Breast epithelium (tissue), 4 donors: ENCODE measurements around the gene CASQ1. TPM values are rescaled to one million over a fixed set of nuclear protein-coding genes. Genes with fewer than 3 reads are reported as not detected.

Experiments used
- DNase-seq, 2 donors: peaks; one replicate each; pipeline ENCODE4 v3.0.0-alpha.2; 2019; ENCODE audit warnings: low spot score in 2 of 2
- H3K27ac ChIP-seq, 2 donors: fragments of 200-600 bp; sonication (generic) in 1 of 2; one replicate each; pipeline ENCODE4 v1.5.1; 2016 to 2019; ENCODE audit warnings: mild to moderate bottlenecking in 1 of 2
- H3K27me3 ChIP-seq, 2 donors: fragments of 200-600 bp; sonication (generic) in 1 of 2; one replicate each; pipeline versions ENCODE4 v1.5.1 to v1.6.0; 2017 to 2019; ENCODE audit warnings: control low read depth in 1 of 2, mild to moderate bottlenecking in 1 of 2
- H3K36me3 ChIP-seq: fragments of 200-600 bp; one replicate; pipeline ENCODE4 v1.5.1; 2019
- H3K4me1 ChIP-seq, 2 donors: fragments of 200-600 bp; sonication (generic); one replicate each; pipeline ENCODE4 v1.5.1; 2016 to 2019; ENCODE audit warnings: control low read depth in 1 of 2
- H3K4me3 ChIP-seq, 3 donors: fragments of 200-600 bp; sonication (generic); 1 replicate in 2 of 3; 2 replicates in 1 of 3; pipeline ENCODE4 v1.5.1; 2016 to 2019; ENCODE audit warnings: mild to moderate bottlenecking in 3 of 3, moderate library complexity in 2 of 3
- H3K9me3 ChIP-seq, 2 donors: fragments of 200-600 bp; sonication (generic) in 1 of 2; one replicate each; pipeline ENCODE4 v1.5.1; 2016 to 2019; ENCODE audit warnings: control low read depth in 1 of 2
- POLR2A ChIP-seq: fragments of 450-650 bp; IDR thresholded peaks from one replicate; pipeline ENCODE4 v1.6.1; 2016; ENCODE audit warnings: antibody characterized with exemption, mild to moderate bottlenecking, moderate library complexity
- POLR2AphosphoS5 ChIP-seq, 3 donors: sonication (generic); formaldehyde crosslinking; IDR thresholded peaks; one replicate each; pipeline ENCODE4 v1.6.1; 2017; ENCODE audit warnings: antibody characterized with exemption in 3 of 3
- intact Hi-C: fragments of 100-400 bp; cut with DNase I; formaldehyde crosslinking; loops from one replicate; pipeline ENCODE4 v1.15.1; 2023; ENCODE audit warnings: low total_unique reads
- total RNA-seq, 3 donors: library from RNA; depleted of rRNA; stranded (reverse); fragments of >200 nt; gene quantifications; one replicate each; pipeline ENCODE4 v1.1.0, GENCODE V29; 2016
- TF ChIP-seq, protein P1 (sequence below), 3 donors: fragments of 450-650 bp; IDR thresholded peaks; one replicate each; pipeline ENCODE4 v1.5.1; 2016 to 2017; ENCODE audit warnings: antibody characterized with exemption in 3 of 3, mild to moderate bottlenecking in 3 of 3, moderate library complexity in 3 of 3

The CASQ1 gene
- under 1 TPM in 1 of 3 donors, not detected in 2; 0.59 TPM for total RNA-seq

DNA sequence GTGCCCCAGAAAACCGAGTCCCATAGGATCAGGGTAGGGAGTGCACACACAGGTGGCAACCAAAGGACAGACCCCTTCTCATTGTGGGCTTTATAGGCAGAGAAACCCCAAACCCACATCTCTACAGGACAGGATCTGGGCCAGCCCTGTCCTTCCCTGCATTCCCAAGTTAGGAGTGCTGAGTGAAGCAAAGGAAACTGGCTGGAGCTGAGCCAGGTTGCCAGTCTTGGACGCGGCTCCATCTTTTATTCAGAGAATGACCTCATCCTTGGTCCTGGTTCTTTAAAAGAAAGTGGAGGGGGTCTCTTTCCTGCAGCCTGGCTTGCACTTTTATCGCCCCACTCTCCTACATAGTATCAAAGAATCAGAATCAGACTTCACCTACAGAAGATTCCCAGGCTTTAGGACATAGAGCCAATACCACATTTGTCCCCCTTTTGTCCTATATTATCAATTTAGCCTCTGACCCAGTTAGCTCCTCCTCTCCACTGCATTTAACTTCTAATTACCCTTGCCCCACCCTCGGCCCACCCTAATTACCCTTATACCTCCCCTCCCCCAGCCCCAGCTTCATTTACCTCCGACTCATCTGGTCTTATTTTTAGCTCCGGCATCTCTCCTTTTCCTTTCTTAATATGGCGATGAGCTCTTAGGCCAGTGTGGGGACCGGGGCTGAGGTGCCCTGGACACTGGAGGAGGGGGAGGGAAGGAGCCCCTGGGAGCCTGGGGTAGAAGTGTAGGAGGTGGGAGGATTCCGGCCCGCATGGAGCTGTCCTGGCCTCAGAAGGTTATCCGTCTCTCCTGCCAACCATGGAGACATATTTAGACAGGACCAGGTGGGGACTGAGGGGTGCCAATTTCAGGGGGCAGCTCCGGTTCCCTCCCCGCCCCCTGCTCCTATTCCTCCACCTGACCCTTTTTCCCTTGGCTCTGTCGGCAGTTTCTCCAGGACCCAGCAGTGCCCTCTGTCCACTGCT is at the start of gene CASQ1:
TSS of gene CASQ1 (plus strand) at position 927 of the 977 bp plus-strand sequence. CDS start 177 bp downstream, outside the sequence.
- H3K27ac ChIP-seq: no peak within 1 kb of the TSS
- no peaks in the 10 kb centered on the region for H3K36me3 ChIP-seq
- intact Hi-C loops: loop anchor here (10.0 kb wide), 1 partner anchor 255 kb away; no protein-coding TSS in a partner anchor
- no peak within 1 kb of the TSS for H3K4me3 ChIP-seq
- no peaks in the 10 kb centered on the region for H3K27me3 ChIP-seq
- TF ChIP-seq, protein P1, sequence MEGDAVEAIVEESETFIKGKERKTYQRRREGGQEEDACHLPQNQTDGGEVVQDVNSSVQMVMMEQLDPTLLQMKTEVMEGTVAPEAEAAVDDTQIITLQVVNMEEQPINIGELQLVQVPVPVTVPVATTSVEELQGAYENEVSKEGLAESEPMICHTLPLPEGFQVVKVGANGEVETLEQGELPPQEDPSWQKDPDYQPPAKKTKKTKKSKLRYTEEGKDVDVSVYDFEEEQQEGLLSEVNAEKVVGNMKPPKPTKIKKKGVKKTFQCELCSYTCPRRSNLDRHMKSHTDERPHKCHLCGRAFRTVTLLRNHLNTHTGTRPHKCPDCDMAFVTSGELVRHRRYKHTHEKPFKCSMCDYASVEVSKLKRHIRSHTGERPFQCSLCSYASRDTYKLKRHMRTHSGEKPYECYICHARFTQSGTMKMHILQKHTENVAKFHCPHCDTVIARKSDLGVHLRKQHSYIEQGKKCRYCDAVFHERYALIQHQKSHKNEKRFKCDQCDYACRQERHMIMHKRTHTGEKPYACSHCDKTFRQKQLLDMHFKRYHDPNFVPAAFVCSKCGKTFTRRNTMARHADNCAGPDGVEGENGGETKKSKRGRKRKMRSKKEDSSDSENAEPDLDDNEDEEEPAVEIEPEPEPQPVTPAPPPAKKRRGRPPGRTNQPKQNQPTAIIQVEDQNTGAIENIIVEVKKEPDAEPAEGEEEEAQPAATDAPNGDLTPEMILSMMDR (IDR thresholded peaks at IDR 0.05): no peak
- TF ChIP-seq POLR2AphosphoS5 (IDR thresholded peaks at IDR 0.05) (no peak), POLR2A (no peak)
- no peaks in the 10 kb centered on the region for H3K9me3 ChIP-seq
- DNase-seq: peak in 1 of 2 donors; percentile 59
- peaks cover 0 to 6% of the 10 kb centered on the region in 2 donors for H3K4me1 ChIP-seq

DNA sequence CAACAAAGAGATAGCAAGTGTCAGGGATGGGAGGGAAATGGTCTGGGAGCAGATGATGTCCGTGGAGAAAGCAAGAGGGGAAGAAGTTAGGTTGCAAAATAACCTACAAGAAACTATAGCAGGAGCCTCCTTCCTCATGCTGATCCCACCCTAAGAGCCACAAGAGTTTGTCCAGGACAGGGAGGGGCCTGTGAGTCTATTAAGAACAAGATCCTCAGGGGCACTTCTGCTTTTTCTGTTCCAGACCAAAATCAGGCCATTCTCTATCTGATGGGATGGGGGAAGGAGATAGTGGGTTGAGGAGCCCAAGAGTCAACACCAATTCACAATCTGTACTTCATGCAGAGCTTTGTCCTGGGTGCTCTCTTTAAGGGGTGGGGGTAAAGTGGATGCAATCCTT is 46.7 kb upstream of the CASQ1 start:
- no peaks in the 10 kb centered on the region for H3K36me3 ChIP-seq
- H3K4me1 ChIP-seq: no peaks in the 10 kb centered on the region
- H3K27me3 ChIP-seq: no peaks in the 10 kb centered on the region
- TF ChIP-seq, protein P1 (IDR thresholded peaks at IDR 0.05): no peak
- TF ChIP-seq POLR2AphosphoS5 (IDR thresholded peaks at IDR 0.05): no peak
- no peak for TF ChIP-seq POLR2A
- H3K4me3 ChIP-seq: no peak overlapping the region
- H3K9me3 ChIP-seq: no peaks in the 10 kb centered on the region
- intact Hi-C loops: no loop called here
- no peak for DNase-seq
- no peak overlapping the region for H3K27ac ChIP-seq

GRCh38 chr1:160144921-160145320 is 45.5 kb upstream of the CASQ1 start:
- intact Hi-C loops: no loop called here
- no peak for DNase-seq
- H3K9me3 ChIP-seq: no peaks in the 10 kb centered on the region
- no peak overlapping the region for H3K27ac ChIP-seq
- TF ChIP-seq POLR2AphosphoS5 (IDR thresholded peaks at IDR 0.05): no peak
- TF ChIP-seq POLR2A: no peak
- TF ChIP-seq, protein P1 (IDR thresholded peaks at IDR 0.05): no peak
- H3K4me1 ChIP-seq: no peaks in the 10 kb centered on the region
- H3K27me3 ChIP-seq: no peaks in the 10 kb centered on the region
- no peak overlapping the region for H3K4me3 ChIP-seq
- no peaks in the 10 kb centered on the region for H3K36me3 ChIP-seq

- no peak for DNase-seq
These were observed 44.3 kb upstream of the CASQ1 start for GRCh38 chr1:160146107-160146506.

More at GRCh38 chr1:160146107-160146506, 44.3 kb upstream of the CASQ1 start:
- Histone ChIP-seq H3K36me3 (no peaks in the 10 kb centered on the region), H3K27ac (no peak overlapping the region), H3K9me3 (no peaks in the 10 kb centered on the region), H3K27me3 (no peaks in the 10 kb centered on the region), H3K4me3 (no peak overlapping the region), H3K4me1 (no peaks in the 10 kb centered on the region)
- intact Hi-C loops: no loop called here
- TF ChIP-seq, protein P1 (IDR thresholded peaks at IDR 0.05): no peak
- no peak for TF ChIP-seq POLR2A
- no peak for TF ChIP-seq POLR2AphosphoS5 (IDR thresholded peaks at IDR 0.05)
